Body of pancreas (tissue), 4 donors: ENCODE data around the gene ARMCX6. TPM values are rescaled to one million over a fixed set of nuclear protein-coding genes. Genes with fewer than 3 reads are reported as not detected.

ENCODE experiments used
- ATAC-seq: fragments of 150-250 bp; one replicate; pipeline ENCODE4 v1.9.1; 2016
- DNase-seq, 4 donors: peaks; one replicate each; pipeline ENCODE4 v3.0.0-alpha.2; 2019
- H3K27ac ChIP-seq, 4 donors: fragments of 200-600 bp; sonication (generic); 1 replicate in 3 of 4; 2 replicates in 1 of 4; pipeline versions ENCODE4 v1.5.1 to v1.6.1; 2016 to 2019; ENCODE audit warnings: mild to moderate bottlenecking in 1 of 4, mixed read lengths in 1 of 4, moderate library complexity in 1 of 4
- H3K27me3 ChIP-seq, 2 donors: fragments of 200-600 bp; sonication (generic); one replicate each; pipeline ENCODE4 v1.6.0; 2016; ENCODE audit warnings: mild to moderate bottlenecking in 1 of 2
- H3K36me3 ChIP-seq, 2 donors: fragments of 200-600 bp; sonication (generic); replicated peaks in 1 of 2; 2 replicates each; pipeline ENCODE4 v1.5.1; 2016; ENCODE audit warnings: low read depth in 2 of 2; ENCODE audit not compliant: insufficient read depth in 1 of 2
- H3K4me1 ChIP-seq: fragments of 200-600 bp; sonication (generic); one replicate; pipeline ENCODE4 v1.6.0; 2016
- H3K4me3 ChIP-seq, 2 donors: fragments of 200-600 bp; sonication (generic); 1 replicate in 1 of 2; 2 replicates in 1 of 2; pipeline ENCODE4 v1.5.1; 2016 to 2019
- H3K9me3 ChIP-seq, 3 donors: fragments of 200-600 bp; sonication (generic); 1 replicate in 2 of 3; 2 replicates in 1 of 3; pipeline ENCODE4 v1.5.1; 2016
- CTCF ChIP-seq, 7 experiments: fragments of 450-650 bp in 4 of 7; fragments of 200-600 bp in 3 of 7; sonication (generic) in 3 of 7; IDR thresholded peaks; one replicate each; pipeline ENCODE4 v1.5.1; 2016 to 2019; ENCODE audit warnings: antibody characterized with exemption in 7 of 7
- POLR2A ChIP-seq, 3 donors: fragments of 450-650 bp; IDR thresholded peaks; one replicate each; pipeline ENCODE4 v1.6.1; 2016; ENCODE audit warnings: antibody characterized with exemption in 3 of 3, mild to moderate bottlenecking in 2 of 3
- WGBS, 2 donors: methylation state at CpG; one replicate each; pipeline ENCODE4 v1.1.5; 2017; 5-methylcytosine and 5-hydroxymethylcytosine counted together
- intact Hi-C: fragments of 100-400 bp; cut with DNase I; formaldehyde crosslinking; loops from one replicate; pipeline ENCODE4 v1.15.1; 2023
- total RNA-seq, 2 donors: library from RNA; depleted of rRNA; stranded (reverse); fragments of >200 nt; gene quantifications; one replicate each; pipeline ENCODE4 v1.1.0, GENCODE V29; 2016

Gene ARMCX6
- 10 to 100 TPM; 13.5 to 18.5 TPM for total RNA-seq

GRCh38 chrX:101617211-101618191 lies at the start of gene ARMCX6:
Gene ARMCX6 (minus strand): TSS chrX:101618000. CDS start chrX:101616620, 1,380 bp downstream.
- intact Hi-C loops, result no loop called here
- Histone ChIP-seq H3K9me3 (no peaks in the 10 kb centered on the region), H3K4me1 (peaks cover 9% of the 10 kb centered on the region), H3K4me3 (peak within 1 kb of the TSS; percentile 22 to 43), H3K27me3 (no peaks in the 10 kb centered on the region), H3K36me3 (no peaks in the 10 kb centered on the region), H3K27ac (peak within 1 kb of the TSS; percentile 74 to 83 (median 79))
- TF ChIP-seq CTCF (IDR thresholded peaks at IDR 0.05), result peak in 6 of 7 experiments; percentile 6 to 47 (median 32)
- TF ChIP-seq POLR2A (IDR thresholded peaks at IDR 0.05), result peak in 2 of 3 donors; percentile 50 to 59
- peak; percentile 69 to 83 (median 80) for DNase-seq
- 0 to 3% methylated on average over 13 to 15 of the region's 39 CpGs for WGBS, 2 donors
- peak; percentile 89 for ATAC-seq

- ATAC-seq, result peak; percentile 71
- H3K27ac ChIP-seq, result peak within 1 kb of the TSS; percentile 18 to 66 (median 48)
- no peaks in the 10 kb centered on the region for H3K9me3 ChIP-seq
- no peaks in the 10 kb centered on the region for H3K27me3 ChIP-seq
- no peaks in the 10 kb centered on the region for H3K4me1 ChIP-seq
- WGBS, 2 donors, result 3 to 4% methylated on average over 8 to 22 of the region's 22 CpGs
- intact Hi-C loops, result no loop called here
- H3K4me3 ChIP-seq, result peak within 1 kb of the TSS; percentile 25 to 50
- peak; percentile 50 to 61 (median 53) for DNase-seq
- TF ChIP-seq CTCF (IDR thresholded peaks at IDR 0.05) (no peak), POLR2A (IDR thresholded peaks at IDR 0.05) (peak; percentile 35 to 74 (median 73))
- H3K36me3 ChIP-seq, result no peaks in the 10 kb centered on the region
Measured at GRCh38 chrX:101659601-101660063, 41.8 kb upstream of the ARMCX6 start, which contains the start of gene ARMCX2. Gene ARMCX2 (minus strand): TSS chrX:101659850. CDS start chrX:101657588, 2,262 bp downstream.

DNA sequence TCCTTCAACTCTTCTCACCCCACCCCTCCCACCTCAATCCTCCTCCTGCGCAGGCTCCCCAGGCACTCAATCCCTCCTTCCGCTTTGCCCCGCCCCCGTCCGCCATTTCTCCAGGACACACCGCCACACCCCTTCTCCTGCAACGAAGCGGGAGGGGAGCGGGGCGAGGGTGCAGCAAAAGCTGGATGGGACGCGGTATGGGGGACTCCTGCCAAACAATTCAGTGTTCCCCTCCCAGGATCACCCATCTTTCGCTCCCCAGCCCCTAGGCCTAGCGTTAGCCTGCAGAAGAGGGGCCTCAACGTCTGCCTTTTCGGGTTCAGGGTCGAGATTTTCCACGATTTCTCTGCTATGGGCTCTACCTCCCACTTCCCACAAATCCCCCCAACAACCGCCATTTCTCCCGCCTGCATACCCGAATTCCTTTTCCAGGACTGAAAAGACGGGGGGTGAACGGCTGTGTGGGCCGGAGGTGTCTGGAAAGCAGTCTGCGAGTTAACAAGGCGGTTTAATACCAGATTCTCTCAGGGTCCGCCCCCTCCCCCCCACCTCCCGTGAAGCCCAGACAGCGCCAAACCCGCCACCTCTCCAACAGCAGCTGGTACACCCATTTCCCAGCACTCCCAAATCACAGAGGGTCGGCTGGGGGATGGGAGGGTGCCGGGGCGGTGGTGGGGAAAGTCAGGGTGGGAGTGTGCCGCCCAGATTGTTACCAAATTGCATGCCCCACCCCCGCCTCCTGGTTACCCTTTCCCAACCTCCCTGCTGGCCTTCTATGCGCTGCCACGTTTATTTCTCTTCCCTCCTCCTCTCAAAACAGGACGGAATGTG lies 41.1 kb upstream of the ARMCX6 start:
- intact Hi-C loops, result no loop called here
- Histone ChIP-seq H3K9me3 (no peaks in the 10 kb centered on the region), H3K4me3 (peak overlapping the region; percentile 25 to 50), H3K27me3 (no peaks in the 10 kb centered on the region), H3K36me3 (no peaks in the 10 kb centered on the region), H3K27ac (peak overlapping the region; percentile 18 to 66 (median 48)), H3K4me1 (no peaks in the 10 kb centered on the region)
- WGBS, 2 donors, result 0% methylated on average over 31 to 34 of the region's 38 CpGs
- ATAC-seq (peak; percentile 71), DNase-seq (peak; percentile 61 to 74 (median 66))
- TF ChIP-seq POLR2A (IDR thresholded peaks at IDR 0.05) (peak in 2 of 3 donors; percentile 42 to 57), CTCF (IDR thresholded peaks at IDR 0.05) (no peak)

GRCh38 chrX:101657495-101657894 lies 39.7 kb upstream of the ARMCX6 start:
- Histone ChIP-seq H3K27ac (no peak overlapping the region), H3K4me3 (no peak overlapping the region), H3K27me3 (no peaks in the 10 kb centered on the region), H3K36me3 (no peaks in the 10 kb centered on the region), H3K4me1 (no peaks in the 10 kb centered on the region), H3K9me3 (no peaks in the 10 kb centered on the region)
- intact Hi-C loops, result no loop called here
- no peak for ATAC-seq
- TF ChIP-seq POLR2A (IDR thresholded peaks at IDR 0.05) (no peak), CTCF (IDR thresholded peaks at IDR 0.05) (no peak)
- WGBS, 2 donors, result 93% methylated on average over 9 to 10 of the region's 12 CpGs
- DNase-seq, result no peak
